H1 (cell line): Measurements from ENCODE around the gene SUGP2.

ENCODE experiments used
- CEBPB ChIP-seq: IDR thresholded peaks from 2 replicates; pipeline ENCODE4 v1.6.1; 2012; ENCODE audit warnings: low read depth, low read length
- CHD2 ChIP-seq: IDR thresholded peaks from 2 replicates; pipeline ENCODE4 v1.6.1; 2012; ENCODE audit warnings: low read length, improper control_type of control experiment
- HDAC6 ChIP-seq: IDR thresholded peaks from one replicate; pipeline ENCODE4 v1.7.1; 2012; ENCODE audit warnings: low read depth, mild to moderate bottlenecking, inconsistent platforms, low read length, moderate library complexity
- JUN ChIP-seq: IDR thresholded peaks from 2 replicates; pipeline ENCODE4 v1.6.1; 2011; ENCODE audit warnings: low read depth, mild to moderate bottlenecking, improper control_type of control experiment, low read length
- JUND ChIP-seq: IDR thresholded peaks from 2 replicates; pipeline ENCODE4 v1.6.1; 2011; ENCODE audit warnings: mild to moderate bottlenecking, improper control_type of control experiment, low read length
- POLR2A ChIP-seq, 2 experiments: IDR thresholded peaks; 1 replicate in 1 of 2; 2 replicates in 1 of 2; pipeline ENCODE4 v1.6.1; 2011; ENCODE audit warnings: low read depth in 2 of 2, low read length in 2 of 2, mild to moderate bottlenecking in 2 of 2; ENCODE audit errors: control extremely low read depth in 1 of 2
- POLR2AphosphoS5 ChIP-seq: IDR thresholded peaks from 2 replicates; pipeline ENCODE4 v1.6.1; 2011; ENCODE audit warnings: low read depth, low read length
- SIN3A ChIP-seq, 2 experiments: IDR thresholded peaks in 1 of 2; conservative IDR thresholded peaks in 1 of 2; 2 replicates each; pipeline ENCODE4 v1.6.1; 2011 to 2012; ENCODE audit warnings: low read length in 2 of 2, improper control_type of control experiment in 1 of 2, low read depth in 1 of 2, mild to moderate bottlenecking in 1 of 2
- USF2 ChIP-seq: IDR thresholded peaks from 2 replicates; pipeline ENCODE4 v1.6.1; 2011; ENCODE audit warnings: low read length, improper control_type of control experiment
- TF ChIP-seq, protein P1 (sequence below), 3 experiments: IDR thresholded peaks; 1 replicate in 2 of 3; 2 replicates in 1 of 3; pipeline versions ENCODE4 v1.5.1 to v1.6.1; 2011; ENCODE audit warnings: low read length in 3 of 3, mild to moderate bottlenecking in 3 of 3, inconsistent platforms in 2 of 3, low read depth in 1 of 3, moderate library complexity in 1 of 3; ENCODE audit not compliant: insufficient read depth in 1 of 3; ENCODE audit errors: control extremely low read depth in 1 of 3

GRCh38 chr19:18948075-18948975 lies 85.0 kb downstream of the SUGP2 start:
- TF ChIP-seq HDAC6 = no peak
- TF ChIP-seq JUND = no peak
- TF ChIP-seq, protein P1, sequence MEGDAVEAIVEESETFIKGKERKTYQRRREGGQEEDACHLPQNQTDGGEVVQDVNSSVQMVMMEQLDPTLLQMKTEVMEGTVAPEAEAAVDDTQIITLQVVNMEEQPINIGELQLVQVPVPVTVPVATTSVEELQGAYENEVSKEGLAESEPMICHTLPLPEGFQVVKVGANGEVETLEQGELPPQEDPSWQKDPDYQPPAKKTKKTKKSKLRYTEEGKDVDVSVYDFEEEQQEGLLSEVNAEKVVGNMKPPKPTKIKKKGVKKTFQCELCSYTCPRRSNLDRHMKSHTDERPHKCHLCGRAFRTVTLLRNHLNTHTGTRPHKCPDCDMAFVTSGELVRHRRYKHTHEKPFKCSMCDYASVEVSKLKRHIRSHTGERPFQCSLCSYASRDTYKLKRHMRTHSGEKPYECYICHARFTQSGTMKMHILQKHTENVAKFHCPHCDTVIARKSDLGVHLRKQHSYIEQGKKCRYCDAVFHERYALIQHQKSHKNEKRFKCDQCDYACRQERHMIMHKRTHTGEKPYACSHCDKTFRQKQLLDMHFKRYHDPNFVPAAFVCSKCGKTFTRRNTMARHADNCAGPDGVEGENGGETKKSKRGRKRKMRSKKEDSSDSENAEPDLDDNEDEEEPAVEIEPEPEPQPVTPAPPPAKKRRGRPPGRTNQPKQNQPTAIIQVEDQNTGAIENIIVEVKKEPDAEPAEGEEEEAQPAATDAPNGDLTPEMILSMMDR (IDR thresholded peaks at IDR 0.05; ENCODE audit: control extremely low read depth in 1 of 3, insufficient read depth in 1 of 3, low read depth in 1 of 3, low read length in 3 of 3) = no peak
- no peak for TF ChIP-seq CHD2
- no peak for TF ChIP-seq SIN3A (conservative IDR thresholded peaks at IDR 0.05 in 1 of 2, IDR thresholded peaks at IDR 0.05 in 1 of 2; ENCODE audit: low read depth in 1 of 2, low read length in 2 of 2)
- no peak for TF ChIP-seq USF2
- no peak for TF ChIP-seq POLR2A (IDR thresholded peaks at IDR 0.05; ENCODE audit: control extremely low read depth in 1 of 2, low read depth in 2 of 2, low read length in 2 of 2)
- TF ChIP-seq JUN = no peak
- TF ChIP-seq CEBPB = no peak
- no peak for TF ChIP-seq POLR2AphosphoS5
